Fibroblast of lung (primary cell): ENCODE measurements around the gene PPP1R2C.

Experiments
- CTCF ChIP-seq, 2 donors: IDR thresholded peaks in 1 of 2; conservative IDR thresholded peaks in 1 of 2; 1 replicate in 1 of 2; 2 replicates in 1 of 2; pipeline ENCODE4 v1.5.1; 2011 to 2012; ENCODE audit warnings: low read length in 2 of 2, control low read depth in 1 of 2, inconsistent platforms in 1 of 2, low read depth in 1 of 2, mild to moderate bottlenecking in 1 of 2
- EZH2 ChIP-seq: IDR thresholded peaks from 2 replicates; pipeline ENCODE4 v1.5.1; 2012; ENCODE audit warnings: low read length, control low read depth, mild to moderate bottlenecking; ENCODE audit errors: missing control alignments

- no peak for TF ChIP-seq CTCF (conservative IDR thresholded peaks at IDR 0.05 in 1 of 2, IDR thresholded peaks at IDR 0.05 in 1 of 2; ENCODE audit: low read depth in 1 of 2, low read length in 2 of 2)
- TF ChIP-seq EZH2 = no peak
Measured at GRCh38 chrX:42739741-42740140, 38.2 kb downstream of the PPP1R2C start.
